ENCODE results near the gene CFTR.
"Not testable (repeated sequence)": the region's sequence is repeated elsewhere in the genome, so short reads cannot be mapped to it uniquely, and the experiment has no call there.

Gene CFTR

GRCh38 chr7:117502331-117502730, 22.5 kb downstream of the CFTR start:
- no peak for DNase-seq

- DNase-seq: peak in 1 of 4 experiments; percentile 6
Observed at GRCh38 chr7:117505238-117505637, 25.4 kb downstream of the CFTR start.

GRCh38 chr7:117508676-117509075, 28.9 kb downstream of the CFTR start:
- no peak for DNase-seq

GRCh38 chr7:117517194-117517593, 37.4 kb downstream of the CFTR start:
- DNase-seq: not testable (repeated sequence)

- no peak for DNase-seq
Observed at GRCh38 chr7:117530390-117530789, 50.6 kb downstream of the CFTR start.

- no peak for DNase-seq
Observed at GRCh38 chr7:117531595-117532244, 51.9 kb downstream of the CFTR start.

- no peak for DNase-seq
Observed at GRCh38 chr7:117538053-117538452, 58.2 kb downstream of the CFTR start.

- DNase-seq: no peak
Observed at GRCh38 chr7:117544061-117544460, 64.2 kb downstream of the CFTR start.

GRCh38 chr7:117548035-117548434, 68.2 kb downstream of the CFTR start:
- DNase-seq: no peak

GRCh38 chr7:117550625-117551024, 70.8 kb downstream of the CFTR start:
- DNase-seq: no peak

GRCh38 chr7:117552660-117553059, 72.8 kb downstream of the CFTR start:
- no peak for DNase-seq

GRCh38 chr7:117555260-117555659, 75.4 kb downstream of the CFTR start:
- DNase-seq: no peak

- DNase-seq: no peak
Observed at GRCh38 chr7:117559391-117559790, 79.6 kb downstream of the CFTR start.

- no peak for DNase-seq
Observed at GRCh38 chr7:117560030-117560429, 80.2 kb downstream of the CFTR start.

GRCh38 chr7:117562759-117563158, 82.9 kb downstream of the CFTR start:
- no peak for DNase-seq

- DNase-seq: no peak
Observed at GRCh38 chr7:117564080-117564479, 84.3 kb downstream of the CFTR start.

GRCh38 chr7:117564627-117565026, 84.8 kb downstream of the CFTR start:
- no peak for DNase-seq

- DNase-seq: no peak
Observed at GRCh38 chr7:117565226-117565625, 85.4 kb downstream of the CFTR start.

GRCh38 chr7:117567781-117568180, 88.0 kb downstream of the CFTR start:
- DNase-seq: no peak

- DNase-seq: no peak
Observed at GRCh38 chr7:117572856-117573620, 93.2 kb downstream of the CFTR start.

- no peak for DNase-seq
Observed at GRCh38 chr7:117581424-117581823, 101.6 kb downstream of the CFTR start.

GRCh38 chr7:117582219-117582704, 102.4 kb downstream of the CFTR start:
- DNase-seq: no peak

GRCh38 chr7:117587931-117588330, 108.1 kb downstream of the CFTR start:
- no peak for DNase-seq

- DNase-seq: no peak
Observed at GRCh38 chr7:117588352-117588794, 108.5 kb downstream of the CFTR start.

All from suppressor macrophage (primary cell).